SK-N-SH treated with all-trans-retinoic acid at 6 μM for 48 hours (cell line): ENCODE data around the gene ABCC4.
A peak's percentile ranks its signal among the peaks of the same experiment; 100 is the strongest.

Experiments
- ATAC-seq: fragments of 200-7000 bp; cut with Tn5 transposase; 3 replicates; pipeline ENCODE4 v1.9.1; 2020; ENCODE audit warnings: mild to moderate bottlenecking, moderate library complexity
- ARNTL ChIP-seq: fragments of 450-650 bp; formaldehyde crosslinking; IDR thresholded peaks from 2 replicates; pipeline ENCODE4 v1.5.0; 2020; ENCODE audit warnings: low read depth, mild to moderate bottlenecking, moderate library complexity, borderline replicate concordance
- BACH2 ChIP-seq: fragments of 250-450 bp; sonication (Bioruptor Pico); IDR thresholded peaks from 2 replicates; pipeline ENCODE4 v1.9.0; 2021; ENCODE audit warnings: mild to moderate bottlenecking, borderline replicate concordance
- CSDC2 ChIP-seq: fragments of 250-450 bp; sonication (Bioruptor Pico); IDR thresholded peaks from 2 replicates; pipeline ENCODE4 v1.5.0; 2020; ENCODE audit warnings: mild to moderate bottlenecking, moderate library complexity
- ESRRG ChIP-seq: fragments of 250-450 bp; sonication (Bioruptor Pico); IDR thresholded peaks from 2 replicates; pipeline ENCODE4 v1.6.1; 2021; ENCODE audit warnings: mild to moderate bottlenecking
- GLIS3 ChIP-seq: fragments of 250-450 bp; sonication (Bioruptor Pico); IDR thresholded peaks from 2 replicates; pipeline ENCODE4 v1.5.0; 2020; ENCODE audit warnings: mild to moderate bottlenecking, moderate library complexity
- ISL1 ChIP-seq: fragments of 250-450 bp; sonication (Bioruptor Pico); IDR thresholded peaks from 2 replicates; pipeline ENCODE4 v2.1.2; 2022; ENCODE audit warnings: mild to moderate bottlenecking, moderate library complexity
- OSR1 ChIP-seq: fragments of 250-450 bp; sonication (Bioruptor Pico); IDR thresholded peaks from 2 replicates; pipeline ENCODE4 v1.8.0; 2022; ENCODE audit warnings: moderate library complexity, mild to moderate bottlenecking, inconsistent platforms
- PPARA ChIP-seq: fragments of 250-450 bp; sonication (Bioruptor Pico); IDR thresholded peaks from 2 replicates; pipeline ENCODE4 v1.5.0; 2020; ENCODE audit warnings: mild to moderate bottlenecking, borderline replicate concordance
- RARB ChIP-seq: fragments of 250-450 bp; sonication (Bioruptor Pico); IDR thresholded peaks from 2 replicates; pipeline ENCODE4 v1.8.0; 2021; ENCODE audit warnings: mild to moderate bottlenecking, moderate library complexity
- SNAI2 ChIP-seq: fragments of 250-450 bp; sonication (Bioruptor Pico); IDR thresholded peaks from 2 replicates; pipeline ENCODE4 v1.5.0; 2020; ENCODE audit warnings: mild to moderate bottlenecking, moderate library complexity
- TCF4 ChIP-seq: fragments of 250-450 bp; sonication (Bioruptor Pico); IDR thresholded peaks from 2 replicates; pipeline ENCODE4 v1.8.0; 2021; ENCODE audit warnings: mild to moderate bottlenecking, moderate library complexity, borderline replicate concordance
- TOX ChIP-seq: fragments of 250-450 bp; sonication (Bioruptor Pico); IDR thresholded peaks from 2 replicates; pipeline ENCODE4 v1.8.0; 2021; ENCODE audit warnings: mild to moderate bottlenecking, moderate library complexity, borderline replicate concordance
- ZC3H10 ChIP-seq: fragments of 250-450 bp; sonication (Bioruptor Pico); IDR thresholded peaks from 2 replicates; pipeline ENCODE4 v1.5.1; 2021; ENCODE audit warnings: mild to moderate bottlenecking, moderate library complexity
- ZFP3 ChIP-seq: fragments of 250-450 bp; sonication (Bioruptor Pico); IDR thresholded peaks from 2 replicates; pipeline ENCODE4 v1.5.0; 2020; ENCODE audit warnings: mild to moderate bottlenecking, moderate library complexity
- ZNF565 ChIP-seq: fragments of 450-650 bp; formaldehyde crosslinking; conservative IDR thresholded peaks from 2 replicates; pipeline ENCODE4 v1.5.0; 2020; ENCODE audit warnings: low read depth, mild to moderate bottlenecking, moderate library complexity
- ZNF70 ChIP-seq: fragments of 450-650 bp; formaldehyde crosslinking; IDR thresholded peaks from 2 replicates; pipeline ENCODE4 v1.5.0; 2020; ENCODE audit warnings: mild to moderate bottlenecking, moderate library complexity
- ZNF8 ChIP-seq: fragments of 450-650 bp; formaldehyde crosslinking; IDR thresholded peaks from 2 replicates; pipeline ENCODE4 v1.5.0; 2020; ENCODE audit warnings: mild to moderate bottlenecking, moderate library complexity
- TF ChIP-seq, protein P1 (sequence below): fragments of 250-450 bp; sonication (Bioruptor Pico); IDR thresholded peaks from 2 replicates; pipeline ENCODE4 v1.8.0; 2021; ENCODE audit warnings: low read depth, mild to moderate bottlenecking, moderate library complexity, borderline replicate concordance
- TF ChIP-seq, protein P2 (sequence below): fragments of 250-450 bp; sonication (Bioruptor Pico); IDR thresholded peaks from 2 replicates; pipeline ENCODE4 v1.8.0; 2020; ENCODE audit warnings: mild to moderate bottlenecking, moderate library complexity, borderline replicate concordance
- TF ChIP-seq, protein P3 (sequence below): fragments of 250-450 bp; sonication (Bioruptor Pico); IDR thresholded peaks from 2 replicates; pipeline ENCODE4 v1.5.0; 2020; ENCODE audit warnings: mild to moderate bottlenecking, moderate library complexity
- TF ChIP-seq, protein P4 (sequence below): fragments of 250-450 bp; sonication (Bioruptor Pico); IDR thresholded peaks from 2 replicates; pipeline ENCODE4 v1.5.1; 2021; ENCODE audit warnings: mild to moderate bottlenecking, moderate library complexity
- TF ChIP-seq, protein P5 (sequence below): fragments of 250-450 bp; sonication (Bioruptor Pico); IDR thresholded peaks from 2 replicates; pipeline ENCODE4 v1.5.1; 2020; ENCODE audit warnings: low read depth, mild to moderate bottlenecking, moderate library complexity

ABCC4 gene

DNA sequence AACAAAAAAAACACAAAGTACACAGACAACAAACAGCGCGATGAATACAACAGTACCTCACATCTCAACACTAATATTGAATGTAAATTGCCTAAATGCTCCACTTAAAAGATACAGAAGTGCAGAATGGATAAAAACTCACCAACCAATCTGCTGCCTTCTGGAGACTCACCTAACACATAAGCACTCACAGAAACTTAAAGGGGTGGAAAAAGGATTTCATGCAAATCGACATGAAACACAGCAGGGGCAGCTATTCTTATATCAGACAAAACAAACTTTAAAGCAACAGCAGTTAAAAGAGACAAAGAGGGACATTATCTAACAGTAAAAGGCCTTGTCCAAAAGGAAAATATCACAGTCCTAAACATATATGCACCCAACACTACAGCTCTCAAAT lies 209.5 kb downstream of the ABCC4 start:
- ATAC-seq = no peak
- TF ChIP-seq SNAI2 (CRISPR knock-in tag) (no peak), CSDC2 (CRISPR knock-in tag) (no peak), BACH2 (no peak), ZNF565 (CRISPR knock-in tag) (no peak), ZNF8 (no peak), PPARA (CRISPR knock-in tag) (no peak), ISL1 (CRISPR knock-in tag) (no peak), GLIS3 (CRISPR knock-in tag) (no peak), ZC3H10 (no peak), OSR1 (CRISPR knock-in tag) (no peak), TCF4 (CRISPR knock-in tag) (no peak), ZFP3 (no peak), RARB (CRISPR knock-in tag) (no peak), TOX (no peak), ARNTL (CRISPR knock-in tag) (no peak)
- TF ChIP-seq, protein P1, sequence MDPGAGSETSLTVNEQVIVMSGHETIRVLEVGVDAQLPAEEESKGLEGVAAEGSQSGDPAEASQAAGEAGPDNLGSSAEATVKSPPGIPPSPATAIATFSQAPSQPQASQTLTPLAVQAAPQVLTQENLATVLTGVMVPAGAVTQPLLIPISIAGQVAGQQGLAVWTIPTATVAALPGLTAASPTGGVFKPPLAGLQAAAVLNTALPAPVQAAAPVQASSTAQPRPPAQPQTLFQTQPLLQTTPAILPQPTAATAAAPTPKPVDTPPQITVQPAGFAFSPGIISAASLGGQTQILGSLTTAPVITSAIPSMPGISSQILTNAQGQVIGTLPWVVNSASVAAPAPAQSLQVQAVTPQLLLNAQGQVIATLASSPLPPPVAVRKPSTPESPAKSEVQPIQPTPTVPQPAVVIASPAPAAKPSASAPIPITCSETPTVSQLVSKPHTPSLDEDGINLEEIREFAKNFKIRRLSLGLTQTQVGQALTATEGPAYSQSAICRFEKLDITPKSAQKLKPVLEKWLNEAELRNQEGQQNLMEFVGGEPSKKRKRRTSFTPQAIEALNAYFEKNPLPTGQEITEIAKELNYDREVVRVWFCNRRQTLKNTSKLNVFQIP (CRISPR knock-in tag) = no peak
- TF ChIP-seq, protein P2, sequence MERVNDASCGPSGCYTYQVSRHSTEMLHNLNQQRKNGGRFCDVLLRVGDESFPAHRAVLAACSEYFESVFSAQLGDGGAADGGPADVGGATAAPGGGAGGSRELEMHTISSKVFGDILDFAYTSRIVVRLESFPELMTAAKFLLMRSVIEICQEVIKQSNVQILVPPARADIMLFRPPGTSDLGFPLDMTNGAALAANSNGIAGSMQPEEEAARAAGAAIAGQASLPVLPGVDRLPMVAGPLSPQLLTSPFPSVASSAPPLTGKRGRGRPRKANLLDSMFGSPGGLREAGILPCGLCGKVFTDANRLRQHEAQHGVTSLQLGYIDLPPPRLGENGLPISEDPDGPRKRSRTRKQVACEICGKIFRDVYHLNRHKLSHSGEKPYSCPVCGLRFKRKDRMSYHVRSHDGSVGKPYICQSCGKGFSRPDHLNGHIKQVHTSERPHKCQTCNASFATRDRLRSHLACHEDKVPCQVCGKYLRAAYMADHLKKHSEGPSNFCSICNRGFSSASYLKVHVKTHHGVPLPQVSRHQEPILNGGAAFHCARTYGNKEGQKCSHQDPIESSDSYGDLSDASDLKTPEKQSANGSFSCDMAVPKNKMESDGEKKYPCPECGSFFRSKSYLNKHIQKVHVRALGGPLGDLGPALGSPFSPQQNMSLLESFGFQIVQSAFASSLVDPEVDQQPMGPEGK (CRISPR knock-in tag) = no peak
- TF ChIP-seq, protein P3, sequence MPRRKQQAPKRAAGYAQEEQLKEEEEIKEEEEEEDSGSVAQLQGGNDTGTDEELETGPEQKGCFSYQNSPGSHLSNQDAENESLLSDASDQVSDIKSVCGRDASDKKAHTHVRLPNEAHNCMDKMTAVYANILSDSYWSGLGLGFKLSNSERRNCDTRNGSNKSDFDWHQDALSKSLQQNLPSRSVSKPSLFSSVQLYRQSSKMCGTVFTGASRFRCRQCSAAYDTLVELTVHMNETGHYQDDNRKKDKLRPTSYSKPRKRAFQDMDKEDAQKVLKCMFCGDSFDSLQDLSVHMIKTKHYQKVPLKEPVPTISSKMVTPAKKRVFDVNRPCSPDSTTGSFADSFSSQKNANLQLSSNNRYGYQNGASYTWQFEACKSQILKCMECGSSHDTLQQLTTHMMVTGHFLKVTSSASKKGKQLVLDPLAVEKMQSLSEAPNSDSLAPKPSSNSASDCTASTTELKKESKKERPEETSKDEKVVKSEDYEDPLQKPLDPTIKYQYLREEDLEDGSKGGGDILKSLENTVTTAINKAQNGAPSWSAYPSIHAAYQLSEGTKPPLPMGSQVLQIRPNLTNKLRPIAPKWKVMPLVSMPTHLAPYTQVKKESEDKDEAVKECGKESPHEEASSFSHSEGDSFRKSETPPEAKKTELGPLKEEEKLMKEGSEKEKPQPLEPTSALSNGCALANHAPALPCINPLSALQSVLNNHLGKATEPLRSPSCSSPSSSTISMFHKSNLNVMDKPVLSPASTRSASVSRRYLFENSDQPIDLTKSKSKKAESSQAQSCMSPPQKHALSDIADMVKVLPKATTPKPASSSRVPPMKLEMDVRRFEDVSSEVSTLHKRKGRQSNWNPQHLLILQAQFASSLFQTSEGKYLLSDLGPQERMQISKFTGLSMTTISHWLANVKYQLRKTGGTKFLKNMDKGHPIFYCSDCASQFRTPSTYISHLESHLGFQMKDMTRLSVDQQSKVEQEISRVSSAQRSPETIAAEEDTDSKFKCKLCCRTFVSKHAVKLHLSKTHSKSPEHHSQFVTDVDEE = no peak
- TF ChIP-seq, protein P4, sequence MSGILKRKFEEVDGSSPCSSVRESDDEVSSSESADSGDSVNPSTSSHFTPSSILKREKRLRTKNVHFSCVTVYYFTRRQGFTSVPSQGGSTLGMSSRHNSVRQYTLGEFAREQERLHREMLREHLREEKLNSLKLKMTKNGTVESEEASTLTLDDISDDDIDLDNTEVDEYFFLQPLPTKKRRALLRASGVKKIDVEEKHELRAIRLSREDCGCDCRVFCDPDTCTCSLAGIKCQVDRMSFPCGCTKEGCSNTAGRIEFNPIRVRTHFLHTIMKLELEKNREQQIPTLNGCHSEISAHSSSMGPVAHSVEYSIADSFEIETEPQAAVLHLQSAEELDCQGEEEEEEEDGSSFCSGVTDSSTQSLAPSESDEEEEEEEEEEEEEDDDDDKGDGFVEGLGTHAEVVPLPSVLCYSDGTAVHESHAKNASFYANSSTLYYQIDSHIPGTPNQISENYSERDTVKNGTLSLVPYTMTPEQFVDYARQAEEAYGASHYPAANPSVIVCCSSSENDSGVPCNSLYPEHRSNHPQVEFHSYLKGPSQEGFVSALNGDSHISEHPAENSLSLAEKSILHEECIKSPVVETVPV (CRISPR knock-in tag) = no peak
- TF ChIP-seq, protein P5, sequence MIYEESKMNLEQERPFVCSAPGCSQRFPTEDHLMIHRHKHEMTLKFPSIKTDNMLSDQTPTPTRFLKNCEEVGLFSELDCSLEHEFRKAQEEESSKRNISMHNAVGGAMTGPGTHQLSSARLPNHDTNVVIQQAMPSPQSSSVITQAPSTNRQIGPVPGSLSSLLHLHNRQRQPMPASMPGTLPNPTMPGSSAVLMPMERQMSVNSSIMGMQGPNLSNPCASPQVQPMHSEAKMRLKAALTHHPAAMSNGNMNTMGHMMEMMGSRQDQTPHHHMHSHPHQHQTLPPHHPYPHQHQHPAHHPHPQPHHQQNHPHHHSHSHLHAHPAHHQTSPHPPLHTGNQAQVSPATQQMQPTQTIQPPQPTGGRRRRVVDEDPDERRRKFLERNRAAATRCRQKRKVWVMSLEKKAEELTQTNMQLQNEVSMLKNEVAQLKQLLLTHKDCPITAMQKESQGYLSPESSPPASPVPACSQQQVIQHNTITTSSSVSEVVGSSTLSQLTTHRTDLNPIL (CRISPR knock-in tag) = no peak
- TF ChIP-seq, all 23 proteins: peak for 0

DNA sequence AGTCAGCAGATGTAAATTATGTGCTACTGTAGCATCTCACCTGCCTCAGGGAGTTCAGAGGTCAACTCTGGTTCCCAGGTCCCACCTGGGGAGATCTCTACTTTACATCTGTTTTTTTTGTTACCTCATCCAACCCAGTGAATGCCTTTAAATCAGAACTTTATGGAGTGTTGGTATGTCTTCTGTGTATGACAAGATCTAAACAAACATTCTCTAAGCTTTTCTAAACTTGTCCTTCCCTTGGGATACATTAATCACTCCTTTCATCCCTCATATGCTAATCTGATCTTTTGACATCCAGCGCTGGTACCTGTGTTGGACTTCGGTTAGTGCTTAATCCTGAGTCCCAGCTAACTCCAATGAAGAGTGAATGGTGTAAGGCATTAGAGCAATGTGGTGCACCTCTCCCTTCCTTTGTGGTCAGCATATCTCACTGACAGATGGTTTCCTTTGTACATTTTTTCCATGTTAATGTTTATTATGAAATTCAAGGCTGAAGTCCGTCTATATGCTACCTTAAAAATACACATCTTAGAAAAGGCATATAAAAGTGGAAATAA lies 213.4 kb downstream of the ABCC4 start:
- ATAC-seq = peak; percentile 66; the same call in 2 of the 3 replicates
- TF ChIP-seq RARB (CRISPR knock-in tag) (no peak), PPARA (CRISPR knock-in tag) (no peak), ESRRG (CRISPR knock-in tag) (no peak), ARNTL (CRISPR knock-in tag) (no peak), ZC3H10 (no peak), TCF4 (CRISPR knock-in tag) (no peak), SNAI2 (CRISPR knock-in tag) (no peak), OSR1 (CRISPR knock-in tag) (no peak), GLIS3 (CRISPR knock-in tag) (no peak), BACH2 (no peak), ZNF70 (CRISPR knock-in tag) (no peak)
- TF ChIP-seq, protein P3 = no peak
- TF ChIP-seq, protein P1 (CRISPR knock-in tag) = no peak
- TF ChIP-seq, protein P5 (CRISPR knock-in tag) = no peak
